CD4-positive, alpha-beta T cell (primary cell): ENCODE measurements around the gene WEE1. TPM values are rescaled to one million over a fixed set of nuclear protein-coding genes. Genes with fewer than 3 reads are reported as not detected.

Experiments
- ATAC-seq: fragments of 200-7000 bp; cut with Tn5 transposase; one replicate; pipeline ENCODE4 v1.10.0; 2022; ENCODE audit warnings: mild to moderate bottlenecking; ENCODE audit not compliant: poor library complexity
- CTCF ChIA-PET: fragments of 350-600 bp; sonication (Branson Sonifier 250); formaldehyde crosslinking; loops from one replicate; lab custom pipeline; 2021; ENCODE audit warnings: antibody characterized with exemption, inconsistent platforms; lab: Charles Lee
- POLR2A ChIA-PET: fragments of 350-600 bp; sonication (Branson Sonifier 250); formaldehyde crosslinking; loops from one replicate; lab custom pipeline; 2021; ENCODE audit warnings: antibody characterized with exemption, inconsistent platforms; lab: Charles Lee
- DNase-seq, 14 experiments: peaks; one replicate each; pipeline ENCODE4 v3.0.0-alpha.2; 2013 to 2020; ENCODE audit warnings: mixed read lengths in 2 of 14
- H3K27ac ChIP-seq, 2 donors: one replicate each; pipeline versions ENCODE4 v1.5.1 to v1.7.0; 2013; ENCODE audit warnings: low read length in 2 of 2, low read depth in 1 of 2, mild to moderate bottlenecking in 1 of 2
- H3K27me3 ChIP-seq, 2 experiments: 1 replicate in 1 of 2; 2 replicates in 1 of 2; pipeline versions ENCODE4 v1.6.1 to v1.7.0; 2013; ENCODE audit warnings: low read length in 2 of 2, control low read depth in 1 of 2, mild to moderate bottlenecking in 1 of 2, moderate library complexity in 1 of 2; ENCODE audit not compliant: insufficient read depth in 2 of 2, control insufficient read depth in 1 of 2
- H3K36me3 ChIP-seq: one replicate; pipeline ENCODE4 v1.6.1; 2013; ENCODE audit warnings: low read length, control low read depth; ENCODE audit not compliant: insufficient read depth
- H3K4me1 ChIP-seq: one replicate; pipeline ENCODE4 v1.6.1; 2013; ENCODE audit warnings: low read length, control low read depth; ENCODE audit not compliant: insufficient read depth
- H3K4me3 ChIP-seq: one replicate; pipeline ENCODE4 v1.5.1; 2013; ENCODE audit warnings: mild to moderate bottlenecking, low read length, moderate library complexity
- H3K9me3 ChIP-seq, 2 experiments: 1 replicate in 1 of 2; 2 replicates in 1 of 2; pipeline versions ENCODE4 v1.6.1 to v1.7.0; 2013; ENCODE audit warnings: low read length in 2 of 2, mild to moderate bottlenecking in 2 of 2, control low read depth in 1 of 2, moderate library complexity in 1 of 2; ENCODE audit not compliant: control insufficient read depth in 1 of 2, insufficient read depth in 1 of 2
- H3K27ac Mint-ChIP-seq: one replicate; pipeline ENCODE4 v1.8.0; 2020; ENCODE audit warnings: mixed read lengths
- H3K27me3 Mint-ChIP-seq: one replicate; pipeline ENCODE4 v1.8.0; 2021; ENCODE audit warnings: mixed read lengths
- H3K36me3 Mint-ChIP-seq: one replicate; pipeline ENCODE4 v1.8.0; 2021; ENCODE audit warnings: low read depth, mixed read lengths
- H3K4me1 Mint-ChIP-seq: one replicate; pipeline ENCODE4 v1.8.0; 2021; ENCODE audit warnings: low read depth, mixed read lengths
- H3K4me3 Mint-ChIP-seq: one replicate; pipeline ENCODE4 v1.8.0; 2020; ENCODE audit warnings: mild to moderate bottlenecking, mixed read lengths
- H3K9me3 Mint-ChIP-seq: one replicate; pipeline ENCODE4 v1.8.0; 2020; ENCODE audit warnings: mixed read lengths
- CTCF ChIP-seq: fragments of 200-600 bp; IDR thresholded peaks from one replicate; pipeline ENCODE4 v1.8.0; 2022; ENCODE audit warnings: antibody characterized with exemption, mild to moderate bottlenecking
- intact Hi-C, 2 experiments: fragments of 100-400 bp; cut with DNase I in 1 of 2; cut with micrococcal nuclease in 1 of 2; formaldehyde crosslinking; loops; one replicate each; pipeline versions ENCODE4 v1.15.1 to v1.9.0; 2023 to 2025; cut with DNase I, micrococcal nuclease
- total RNA-seq, 174 experiments: library from RNA in 2 of 174; stranded (reverse) in 2 of 174; gene quantifications; one replicate each; pipeline ENCODE4 v1.2.3 and lab custom pipeline; 2021 to 2026

WEE1 gene
- total RNA-seq, 2 experiments from 2014 or later: 9.3 to 10.7 TPM

GRCh38 chr11:9565822-9566560 is 7.5 kb upstream of the WEE1 start:
- H3K4me3 Mint-ChIP-seq: no peak overlapping the region
- peaks cover 9% of the 10 kb centered on the region for H3K9me3 Mint-ChIP-seq
- H3K27me3 Mint-ChIP-seq: no peaks in the 10 kb centered on the region
- TF ChIP-seq CTCF: no peak
- ChIA-PET POLR2A (interaction anchor here (1.4 kb wide), 1 partner anchor 12 kb away, joined by 3 read pairs; no protein-coding TSS in a partner anchor), CTCF (interaction anchor here (1.0 to 2.4 kb wide), 3 partner anchors 10 to 47 kb away, joined by 3 to 13 read pairs (median 11); no protein-coding TSS in a partner anchor)
- ATAC-seq: peak; percentile 80
- Histone ChIP-seq H3K4me1 (peaks cover 9% of the 10 kb centered on the region), H3K4me3 (no peak overlapping the region), H3K36me3 (no peaks in the 10 kb centered on the region), H3K27me3 (no peaks in the 10 kb centered on the region), H3K9me3 (peaks cover 0 to under 1% of the 10 kb centered on the region in 2 experiments), H3K27ac (no peak overlapping the region)
- H3K36me3 Mint-ChIP-seq: peaks cover 13% of the 10 kb centered on the region
- H3K4me1 Mint-ChIP-seq: peaks cover 25% of the 10 kb centered on the region
- DNase-seq: peak in 9 of 14 experiments; percentile 15 to 82 (median 27)
- peak overlapping the region; percentile 62 for H3K27ac Mint-ChIP-seq
- intact Hi-C loops: no loop called here

- no peaks in the 10 kb centered on the region for H3K9me3 ChIP-seq
- TF ChIP-seq CTCF: no peak
- no peak overlapping the region for H3K4me3 Mint-ChIP-seq
- intact Hi-C loops: no loop called here
- peaks cover 25% of the 10 kb centered on the region for H3K4me1 Mint-ChIP-seq
- H3K4me3 ChIP-seq: no peak overlapping the region
- ATAC-seq (no peak), DNase-seq (no peak)
- peaks cover 3% of the 10 kb centered on the region for H3K9me3 Mint-ChIP-seq
- ChIA-PET CTCF (interaction anchor here (1.0 to 2.4 kb wide), 3 partner anchors 10 to 47 kb away, joined by 3 to 13 read pairs (median 11); no protein-coding TSS in a partner anchor), POLR2A (interaction anchor here (1.4 kb wide), 1 partner anchor 11 kb away, joined by 3 read pairs; no protein-coding TSS in a partner anchor)
- H3K27ac ChIP-seq: no peak overlapping the region
- H3K36me3 Mint-ChIP-seq: peaks cover 7% of the 10 kb centered on the region
- H3K27me3 ChIP-seq: no peaks in the 10 kb centered on the region
- H3K36me3 ChIP-seq: no peaks in the 10 kb centered on the region
- no peaks in the 10 kb centered on the region for H3K27me3 Mint-ChIP-seq
- peaks cover 9% of the 10 kb centered on the region for H3K4me1 ChIP-seq
- H3K27ac Mint-ChIP-seq: peak overlapping the region; percentile 62
Measured at GRCh38 chr11:9566561-9567063, 6.9 kb upstream of the WEE1 start.

- no peak for ATAC-seq
- Mint-ChIP-seq H3K4me1 (peaks cover 25% of the 10 kb centered on the region), H3K27ac (no peak overlapping the region), H3K9me3 (no peaks in the 10 kb centered on the region), H3K27me3 (no peaks in the 10 kb centered on the region), H3K4me3 (no peak overlapping the region), H3K36me3 (peaks cover 1% of the 10 kb centered on the region)
- intact Hi-C loops: no loop called here
- DNase-seq: no peak
- peaks cover 15% of the 10 kb centered on the region for H3K4me1 ChIP-seq
- CTCF ChIA-PET: interaction anchor here (1.0 to 2.4 kb wide), 3 partner anchors 9 to 46 kb away, joined by 3 to 13 read pairs (median 11); no protein-coding TSS in a partner anchor
- no peaks in the 10 kb centered on the region for H3K27me3 ChIP-seq
- no peaks in the 10 kb centered on the region for H3K36me3 ChIP-seq
- POLR2A ChIA-PET: interaction anchor here (1.4 kb wide), 1 partner anchor 10 kb away, joined by 3 read pairs; no protein-coding TSS in a partner anchor
- TF ChIP-seq CTCF: no peak
- no peak overlapping the region for H3K4me3 ChIP-seq
- H3K9me3 ChIP-seq: no peaks in the 10 kb centered on the region
- H3K27ac ChIP-seq: no peak overlapping the region
Measured at GRCh38 chr11:9567401-9567800, 6.1 kb upstream of the WEE1 start.
